Endodermal cell (in vitro differentiated cells): Measurements from ENCODE around the gene ULK3. TPM values are rescaled to one million over a fixed set of nuclear protein-coding genes. Genes with fewer than 3 reads are reported as not detected.

Experiments used
- DNase-seq: peaks from one replicate; pipeline ENCODE4 v3.0.0-alpha.2; 2017
- H3K27ac ChIP-seq: 2 replicates; pipeline ENCODE4 v1.5.1; 2013; ENCODE audit warnings: mild to moderate bottlenecking, low read depth, low read length, moderate library complexity
- H3K27me3 ChIP-seq: 2 replicates; pipeline ENCODE4 v1.6.1; 2013; ENCODE audit warnings: mild to moderate bottlenecking, low read length, moderate library complexity; ENCODE audit not compliant: insufficient read depth, control insufficient read depth, poor library complexity, severe bottlenecking
- H3K36me3 ChIP-seq: 2 replicates; pipeline ENCODE4 v1.7.0; 2013; ENCODE audit warnings: mild to moderate bottlenecking, low read length, moderate library complexity; ENCODE audit not compliant: control insufficient read depth, insufficient read depth
- H3K4me1 ChIP-seq: one replicate; pipeline ENCODE4 v1.7.0; 2013; ENCODE audit warnings: low read length; ENCODE audit not compliant: control insufficient read depth, insufficient read depth
- H3K4me3 ChIP-seq: 2 replicates; pipeline ENCODE4 v1.5.1; 2013; ENCODE audit warnings: mild to moderate bottlenecking, low read length, moderate library complexity
- H3K9ac ChIP-seq: 2 replicates; pipeline ENCODE4 v1.6.1; 2013; ENCODE audit warnings: mild to moderate bottlenecking, low read length, moderate library complexity; ENCODE audit not compliant: poor library complexity, severe bottlenecking; ENCODE audit errors: extremely low read depth
- H3K9me3 ChIP-seq: 2 replicates; pipeline ENCODE4 v1.6.1; 2013; ENCODE audit warnings: mild to moderate bottlenecking, low read length, moderate library complexity; ENCODE audit not compliant: control insufficient read depth
- H3K27ac Mint-ChIP-seq: 2 replicates; pipeline ENCODE4 v1.8.0; 2020; ENCODE audit warnings: mixed read lengths
- H3K27me3 Mint-ChIP-seq: 2 replicates; pipeline ENCODE4 v1.8.0; 2021; ENCODE audit warnings: mild to moderate bottlenecking, mixed read lengths; ENCODE audit not compliant: insufficient read depth
- H3K36me3 Mint-ChIP-seq: 2 replicates; pipeline ENCODE4 v1.8.0; 2020; ENCODE audit warnings: low read depth, mixed read lengths
- H3K4me1 Mint-ChIP-seq: 2 replicates; pipeline ENCODE4 v1.8.0; 2020; ENCODE audit warnings: mixed read lengths
- H3K4me3 Mint-ChIP-seq: 2 replicates; pipeline ENCODE4 v1.8.0; 2020; ENCODE audit warnings: mild to moderate bottlenecking, moderate library complexity, mixed read lengths
- H3K9me3 Mint-ChIP-seq: 2 replicates; pipeline ENCODE4 v1.8.0; 2020; ENCODE audit warnings: mild to moderate bottlenecking, mixed read lengths
- WGBS, 2 experiments: methylation state at CpG; one replicate each; pipeline versions ENCODE4 v1.1.5 to v1.1.7; 2013; ENCODE audit warnings: missing lambda C conversion rate in 2 of 2, mixed read lengths in 1 of 2; ENCODE audit not compliant: insufficient coverage in 1 of 2, insufficient read length in 1 of 2; 5-methylcytosine and 5-hydroxymethylcytosine counted together
- total RNA-seq, 2 donors: library from RNA; stranded (reverse); fragmentation: NEBNext Ultra II Directional in 1 of 2; extraction: Animal tissue kit (Norgen Biotek cat#: 25700) in 1 of 2; gene quantifications; 2 replicates in 1 of 2; 3 replicates in 1 of 2; pipeline ENCODE4 v1.2.1, GENCODE V29; 2021
- TF ChIP-seq, protein P1 (sequence below): fragments of 200-600 bp; sonication (generic); conservative IDR thresholded peaks from 2 replicates; pipeline ENCODE4 v1.5.0; 2021; ENCODE audit warnings: antibody characterized with exemption, mild to moderate bottlenecking

ULK3 gene
- total RNA-seq, 2 donors from 2014 or later, result 33.9 to 36.2 TPM

DNA sequence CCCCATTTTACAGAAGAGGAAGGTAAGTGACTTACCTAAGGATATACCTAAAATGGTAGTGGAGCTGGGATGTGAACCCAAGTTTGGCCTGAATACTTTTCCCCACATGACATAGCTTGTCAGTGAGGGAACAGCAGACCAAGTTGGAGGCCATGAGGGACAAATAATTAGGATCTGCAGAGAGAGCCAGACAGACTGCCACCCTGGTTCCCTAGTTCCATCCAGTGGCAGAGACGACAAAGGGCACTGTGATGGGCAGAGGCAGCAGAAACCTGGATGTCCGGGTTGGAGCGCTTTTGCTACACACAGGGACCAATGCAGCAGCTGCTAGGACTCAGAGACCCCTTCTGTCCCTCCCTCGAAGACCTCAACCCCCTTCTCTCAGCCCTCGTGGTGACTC, 15.3 kb downstream of the ULK3 start:
- Histone ChIP-seq H3K4me3 (no peak overlapping the region), H3K27ac (no peak overlapping the region), H3K27me3 (peaks cover 58% of the 10 kb centered on the region), H3K9ac (no peak overlapping the region), H3K36me3 (no peaks in the 10 kb centered on the region), H3K4me1 (no peaks in the 10 kb centered on the region), H3K9me3 (no peaks in the 10 kb centered on the region)
- DNase-seq, result no peak
- no peak overlapping the region for H3K4me3 Mint-ChIP-seq
- H3K36me3 Mint-ChIP-seq, result no peaks in the 10 kb centered on the region
- 67 to 72% methylated on average over 4 to 5 of the region's 5 CpGs for WGBS, 2 experiments
- peaks cover 49% of the 10 kb centered on the region for H3K27me3 Mint-ChIP-seq
- TF ChIP-seq, protein P1, sequence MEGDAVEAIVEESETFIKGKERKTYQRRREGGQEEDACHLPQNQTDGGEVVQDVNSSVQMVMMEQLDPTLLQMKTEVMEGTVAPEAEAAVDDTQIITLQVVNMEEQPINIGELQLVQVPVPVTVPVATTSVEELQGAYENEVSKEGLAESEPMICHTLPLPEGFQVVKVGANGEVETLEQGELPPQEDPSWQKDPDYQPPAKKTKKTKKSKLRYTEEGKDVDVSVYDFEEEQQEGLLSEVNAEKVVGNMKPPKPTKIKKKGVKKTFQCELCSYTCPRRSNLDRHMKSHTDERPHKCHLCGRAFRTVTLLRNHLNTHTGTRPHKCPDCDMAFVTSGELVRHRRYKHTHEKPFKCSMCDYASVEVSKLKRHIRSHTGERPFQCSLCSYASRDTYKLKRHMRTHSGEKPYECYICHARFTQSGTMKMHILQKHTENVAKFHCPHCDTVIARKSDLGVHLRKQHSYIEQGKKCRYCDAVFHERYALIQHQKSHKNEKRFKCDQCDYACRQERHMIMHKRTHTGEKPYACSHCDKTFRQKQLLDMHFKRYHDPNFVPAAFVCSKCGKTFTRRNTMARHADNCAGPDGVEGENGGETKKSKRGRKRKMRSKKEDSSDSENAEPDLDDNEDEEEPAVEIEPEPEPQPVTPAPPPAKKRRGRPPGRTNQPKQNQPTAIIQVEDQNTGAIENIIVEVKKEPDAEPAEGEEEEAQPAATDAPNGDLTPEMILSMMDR, result no peak
- H3K27ac Mint-ChIP-seq, result no peak overlapping the region
- no peaks in the 10 kb centered on the region for H3K4me1 Mint-ChIP-seq
- H3K9me3 Mint-ChIP-seq, result no peaks in the 10 kb centered on the region

DNA sequence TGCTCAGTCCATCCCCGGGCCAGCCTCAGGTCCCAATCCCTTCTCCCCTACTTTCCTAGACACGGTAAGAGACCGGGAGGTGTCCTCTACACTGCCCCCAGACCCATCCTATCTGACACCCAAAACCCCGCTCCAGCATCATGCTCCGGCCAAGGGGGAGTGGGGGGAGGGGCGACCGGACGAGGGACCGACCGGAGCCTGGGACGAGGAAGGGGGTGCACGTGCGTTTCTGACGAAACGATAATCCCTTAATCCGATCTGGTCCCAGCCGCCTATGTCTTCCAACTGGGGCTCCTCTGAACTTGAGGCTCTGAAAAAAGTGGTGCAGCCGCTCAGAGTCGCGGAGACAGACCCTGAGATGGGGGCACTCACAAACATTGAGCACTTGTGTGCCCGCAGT, 16.0 kb downstream of the ULK3 start:
- DNase-seq, result no peak
- Histone ChIP-seq H3K4me1 (no peaks in the 10 kb centered on the region), H3K4me3 (no peak overlapping the region), H3K9me3 (no peaks in the 10 kb centered on the region), H3K36me3 (no peaks in the 10 kb centered on the region), H3K27ac (no peak overlapping the region), H3K27me3 (peaks cover 59% of the 10 kb centered on the region), H3K9ac (no peak overlapping the region)
- TF ChIP-seq, protein P1, result no peak
- H3K27ac Mint-ChIP-seq, result no peak overlapping the region
- H3K36me3 Mint-ChIP-seq, result no peaks in the 10 kb centered on the region
- H3K27me3 Mint-ChIP-seq, result peaks cover 49% of the 10 kb centered on the region
- no peaks in the 10 kb centered on the region for H3K4me1 Mint-ChIP-seq
- WGBS, 2 experiments, result 37 to 48% methylated on average over 13 to 19 of the region's 21 CpGs
- no peak overlapping the region for H3K4me3 Mint-ChIP-seq
- no peaks in the 10 kb centered on the region for H3K9me3 Mint-ChIP-seq

DNA sequence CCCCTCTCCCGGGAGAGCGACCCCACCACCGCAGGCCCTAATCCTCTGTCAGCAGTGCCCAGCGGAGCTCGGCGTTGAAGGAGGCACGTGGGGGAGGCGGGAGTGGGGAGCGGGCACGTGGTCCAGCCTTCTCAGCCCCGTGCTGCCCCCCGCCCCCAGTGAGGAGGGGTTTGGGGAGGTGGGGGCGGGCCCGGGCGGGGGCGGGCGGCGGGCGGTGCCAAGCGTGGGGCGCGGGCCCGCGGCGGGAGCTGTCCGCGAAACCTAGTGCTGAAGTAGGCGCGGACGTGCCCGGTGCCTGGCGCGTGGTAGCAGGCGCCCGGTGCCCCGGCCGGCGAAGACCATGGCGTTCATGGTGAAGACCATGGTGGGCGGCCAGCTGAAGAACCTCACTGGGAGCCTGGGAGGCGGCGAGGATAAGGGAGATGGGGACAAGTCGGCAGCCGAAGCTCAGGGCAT, 16.6 kb downstream of the ULK3 start, which contains the start of gene CPLX3:
Gene CPLX3, plus strand, starts transcription at position 264 of the 456 bp plus-strand sequence. Its CDS starts 77 bp downstream, at position 341.
- H3K9me3 ChIP-seq, result no peaks in the 10 kb centered on the region
- no peak within 1 kb of the TSS for H3K4me3 ChIP-seq
- H3K9ac ChIP-seq, result no peak within 1 kb of the TSS
- H3K36me3 ChIP-seq, result no peaks in the 10 kb centered on the region
- peaks cover 59% of the 10 kb centered on the region for H3K27me3 ChIP-seq
- H3K4me1 Mint-ChIP-seq, result no peaks in the 10 kb centered on the region
- no peak within 1 kb of the TSS for H3K27ac ChIP-seq
- WGBS, 2 experiments, result 10 to 21% methylated on average over 11 to 39 of the region's 44 CpGs
- TF ChIP-seq, protein P1, result no peak
- peaks cover 49% of the 10 kb centered on the region for H3K27me3 Mint-ChIP-seq
- no peaks in the 10 kb centered on the region for H3K9me3 Mint-ChIP-seq
- H3K27ac Mint-ChIP-seq, result no peak within 1 kb of the TSS
- no peak within 1 kb of the TSS for H3K4me3 Mint-ChIP-seq
- H3K4me1 ChIP-seq, result no peaks in the 10 kb centered on the region
- peak; percentile 85 for DNase-seq
- no peaks in the 10 kb centered on the region for H3K36me3 Mint-ChIP-seq
